IgD-negative memory B cell (primary cell): ENCODE measurements around the gene NPHP1. TPM values are rescaled to one million over a fixed set of nuclear protein-coding genes. Genes with fewer than 3 reads are reported as not detected.
"Not testable (repeated sequence)": the region's sequence is repeated elsewhere in the genome, so short reads cannot be mapped to it uniquely, and the experiment has no call there.

Experiments
- H3K27ac Mint-ChIP-seq, 3 donors: one replicate each; pipeline ENCODE4 v1.8.0; 2020 to 2022; ENCODE audit warnings: mild to moderate bottlenecking in 3 of 3, mixed read lengths in 3 of 3, moderate library complexity in 1 of 3
- H3K27me3 Mint-ChIP-seq: one replicate; pipeline ENCODE4 v1.8.0; 2021; ENCODE audit warnings: mixed read lengths
- H3K36me3 Mint-ChIP-seq: one replicate; pipeline ENCODE4 v1.8.0; 2020; ENCODE audit warnings: mild to moderate bottlenecking, mixed read lengths
- H3K4me1 Mint-ChIP-seq, 3 donors: one replicate each; pipeline ENCODE4 v1.8.0; 2020 to 2022; ENCODE audit warnings: mixed read lengths in 3 of 3, mild to moderate bottlenecking in 1 of 3
- H3K4me3 Mint-ChIP-seq, 4 donors: one replicate each; pipeline ENCODE4 v1.8.0; 2020 to 2022; ENCODE audit warnings: mild to moderate bottlenecking in 4 of 4, mixed read lengths in 4 of 4, moderate library complexity in 3 of 4
- H3K9me3 Mint-ChIP-seq, 3 donors: one replicate each; pipeline ENCODE4 v1.8.0; 2020 to 2021; ENCODE audit warnings: mixed read lengths in 3 of 3, mild to moderate bottlenecking in 1 of 3
- polyA plus RNA-seq: library from polyadenylated mRNA; unstranded; fragments of 300-500 nt; fragmentation: Illumina TruSeq; gene quantifications from one replicate; pipeline ENCODE4 v1.2.3, GENCODE V29; 2021

Gene NPHP1
- polyA plus RNA-seq, 1 donor from 2014 or later, result 2.1 TPM

- Mint-ChIP-seq H3K27ac (no peak overlapping the region), H3K9me3 (peaks cover 0 to 3% (median 2%) of the 10 kb centered on the region in 3 donors), H3K4me1 (no peaks in the 10 kb centered on the region), H3K27me3 (no peaks in the 10 kb centered on the region), H3K4me3 (no peak overlapping the region), H3K36me3 (peaks cover 3% of the 10 kb centered on the region)
Observed at GRCh38 chr2:110126086-110126773, 78.6 kb downstream of the NPHP1 start.

- Mint-ChIP-seq H3K27me3 (no peaks in the 10 kb centered on the region), H3K36me3 (peaks cover 3% of the 10 kb centered on the region), H3K9me3 (no peaks in the 10 kb centered on the region), H3K4me1 (no peaks in the 10 kb centered on the region), H3K27ac (no peak overlapping the region), H3K4me3 (no peak overlapping the region)
Observed at GRCh38 chr2:110124939-110125691, 79.7 kb downstream of the NPHP1 start.

GRCh38 chr2:110124038-110124825, 80.6 kb downstream of the NPHP1 start:
- Mint-ChIP-seq H3K9me3 (no peaks in the 10 kb centered on the region), H3K4me3 (no peak overlapping the region), H3K27me3 (peaks cover 2% of the 10 kb centered on the region), H3K27ac (no peak overlapping the region), H3K4me1 (no peaks in the 10 kb centered on the region), H3K36me3 (peaks cover 3% of the 10 kb centered on the region)

GRCh38 chr2:110121592-110121991, 83.2 kb downstream of the NPHP1 start:
- H3K4me3 Mint-ChIP-seq, result no peak overlapping the region

GRCh38 chr2:110121052-110121334, 83.8 kb downstream of the NPHP1 start:
- Mint-ChIP-seq H3K9me3 (no peaks in the 10 kb centered on the region), H3K27me3 (peaks cover 13% of the 10 kb centered on the region), H3K4me1 (no peaks in the 10 kb centered on the region), H3K4me3 (no peak overlapping the region), H3K27ac (no peak overlapping the region), H3K36me3 (no peaks in the 10 kb centered on the region)

More at GRCh38 chr2:110121592-110121991, 83.2 kb downstream of the NPHP1 start:
- H3K9me3 Mint-ChIP-seq, result no peaks in the 10 kb centered on the region
- peaks cover 7% of the 10 kb centered on the region for H3K27me3 Mint-ChIP-seq
- no peak overlapping the region for H3K27ac Mint-ChIP-seq
- no peaks in the 10 kb centered on the region for H3K36me3 Mint-ChIP-seq
- H3K4me1 Mint-ChIP-seq, result no peaks in the 10 kb centered on the region

GRCh38 chr2:110120171-110121051, 84.4 kb downstream of the NPHP1 start:
- Mint-ChIP-seq H3K27ac (no peak overlapping the region), H3K9me3 (no peaks in the 10 kb centered on the region), H3K4me1 (no peaks in the 10 kb centered on the region), H3K36me3 (no peaks in the 10 kb centered on the region), H3K4me3 (no peak overlapping the region), H3K27me3 (peaks cover 15% of the 10 kb centered on the region)

- Mint-ChIP-seq H3K4me1 (peaks cover 0 to 3% (median 0%) of the 10 kb centered on the region in 3 donors), H3K27ac (no peak overlapping the region)
Observed at GRCh38 chr2:110116033-110116710, 88.6 kb downstream of the NPHP1 start.

GRCh38 chr2:110115291-110116032, 89.4 kb downstream of the NPHP1 start, which contains the start of gene MALL:
TSS of gene MALL (minus strand) at chr2:110115822. CDS start at chr2:110115792, 30 bp downstream.
- H3K27me3 Mint-ChIP-seq, result peaks cover 29% of the 10 kb centered on the region

More at GRCh38 chr2:110116033-110116710, 88.6 kb downstream of the NPHP1 start:
- Mint-ChIP-seq H3K36me3 (peaks cover 4% of the 10 kb centered on the region), H3K9me3 (peaks cover 0 to 3% (median 2%) of the 10 kb centered on the region in 3 donors), H3K4me3 (no peak overlapping the region), H3K27me3 (peaks cover 29% of the 10 kb centered on the region)

GRCh38 chr2:110114831-110115255, 90.0 kb downstream of the NPHP1 start:
- Mint-ChIP-seq H3K27me3 (peaks cover 27% of the 10 kb centered on the region), H3K4me3 (peak overlapping the region in 1 of 4 donors; percentile 27), H3K36me3 (peaks cover 4% of the 10 kb centered on the region), H3K9me3 (peaks cover 0 to 3% (median 3%) of the 10 kb centered on the region in 3 donors), H3K27ac (no peak overlapping the region), H3K4me1 (peaks cover 0 to 3% (median 0%) of the 10 kb centered on the region in 3 donors)

More at GRCh38 chr2:110115291-110116032, 89.4 kb downstream of the NPHP1 start, which contains the start of gene MALL:
- Mint-ChIP-seq H3K4me3 (peak within 1 kb of the TSS in 1 of 4 donors; percentile 67), H3K9me3 (peaks cover 0 to 3% (median 3%) of the 10 kb centered on the region in 3 donors), H3K27ac (no peak within 1 kb of the TSS), H3K36me3 (peaks cover 4% of the 10 kb centered on the region), H3K4me1 (peaks cover 0 to 3% (median 0%) of the 10 kb centered on the region in 3 donors)

- peaks cover 4% of the 10 kb centered on the region for H3K36me3 Mint-ChIP-seq
- H3K9me3 Mint-ChIP-seq, result peaks cover 0 to 3% (median 3%) of the 10 kb centered on the region in 3 donors
- H3K27me3 Mint-ChIP-seq, result peaks cover 27% of the 10 kb centered on the region
- H3K27ac Mint-ChIP-seq, result no peak overlapping the region
- peaks cover 0 to 3% (median 0%) of the 10 kb centered on the region in 3 donors for H3K4me1 Mint-ChIP-seq
- no peak overlapping the region for H3K4me3 Mint-ChIP-seq
Observed at GRCh38 chr2:110113961-110114591, 90.7 kb downstream of the NPHP1 start.

- not testable (repeated sequence) for H3K4me1 Mint-ChIP-seq, H3K36me3 Mint-ChIP-seq, H3K27ac Mint-ChIP-seq, H3K4me3 Mint-ChIP-seq, H3K9me3 Mint-ChIP-seq
- H3K27me3 Mint-ChIP-seq, result peaks cover 28% of the 10 kb centered on the region
Observed at GRCh38 chr2:110108291-110108690, 96.5 kb downstream of the NPHP1 start.

GRCh38 chr2:110107092-110108079, 97.4 kb downstream of the NPHP1 start:
- peaks cover 0 to 4% (median 1%) of the 10 kb centered on the region in 3 donors for H3K9me3 Mint-ChIP-seq
- no peak overlapping the region for H3K27ac Mint-ChIP-seq
- H3K36me3 Mint-ChIP-seq, result no peaks in the 10 kb centered on the region
- no peaks in the 10 kb centered on the region for H3K4me1 Mint-ChIP-seq
- peaks cover 35% of the 10 kb centered on the region for H3K27me3 Mint-ChIP-seq
- no peak overlapping the region for H3K4me3 Mint-ChIP-seq
